Liver (tissue), 3 donors: ENCODE results near the gene OXCT1.

Source experiments
- ATF3 ChIP-seq: IDR thresholded peaks from 2 replicates; pipeline ENCODE4 v1.6.1; 2016; ENCODE audit warnings: antibody characterized with exemption
- CTCF ChIP-seq: fragments of 150-350 bp; IDR thresholded peaks from 2 replicates; pipeline ENCODE4 v1.5.1; 2017; ENCODE audit warnings: improper control_type of control experiment, low read depth, low read length; ENCODE audit not compliant: missing input control
- EGR1 ChIP-seq, 2 donors: IDR thresholded peaks; 2 replicates each; pipeline ENCODE4 v1.6.1; 2016 to 2018; ENCODE audit warnings: antibody characterized with exemption in 2 of 2, low read depth in 2 of 2
- donor health status: healthy.
- donor health status: healthy.

GRCh38 chr5:41878643-41879478, 8.6 kb upstream of the OXCT1 start:
- TF ChIP-seq ATF3, result no peak
- TF ChIP-seq CTCF, result no peak
- TF ChIP-seq EGR1 (IDR thresholded peaks at IDR 0.05; ENCODE audit: low read depth in 2 of 2), result no peak
